GM23338 (cell line): ENCODE data around the gene TECPR2. TPM values are rescaled to one million over a fixed set of nuclear protein-coding genes. Genes with fewer than 3 reads are reported as not detected.

ENCODE experiments used
- ATAC-seq: fragments of 200-7000 bp; cut with Tn5 transposase; 3 replicates; pipeline ENCODE4 v1.9.1; 2020
- DNase-seq: peaks from one replicate; pipeline ENCODE4 v3.0.0-alpha.2; 2015; ENCODE audit warnings: low spot score
- H2AFZ ChIP-seq: fragments of 200-600 bp; sonication (generic); 2 replicates; pipeline ENCODE4 v1.8.0; 2016; ENCODE audit warnings: antibody characterized with exemption, mild to moderate bottlenecking, moderate library complexity
- H3F3A ChIP-seq: fragments of 200-600 bp; sonication (generic); replicated peaks from 2 replicates; pipeline ENCODE4 v1.8.0; 2017; ENCODE audit warnings: antibody characterized with exemption, mixed run types, low read depth
- H3K27ac ChIP-seq: fragments of 200-600 bp; sonication (generic); 2 replicates; pipeline ENCODE4 v1.6.1; 2016; ENCODE audit warnings: low read depth
- H3K27me3 ChIP-seq: fragments of 200-600 bp; sonication (generic); 2 replicates; pipeline ENCODE4 v1.8.0; 2016; ENCODE audit warnings: mild to moderate bottlenecking, mixed run types, moderate library complexity; ENCODE audit not compliant: insufficient read depth
- H3K36me3 ChIP-seq: fragments of 200-600 bp; sonication (generic); 2 replicates; pipeline ENCODE4 v1.8.0; 2016; ENCODE audit warnings: mild to moderate bottlenecking; ENCODE audit not compliant: insufficient read depth
- H3K4me1 ChIP-seq: fragments of 200-600 bp; sonication (generic); 2 replicates; pipeline ENCODE4 v1.8.0; 2016; ENCODE audit warnings: mild to moderate bottlenecking, moderate library complexity; ENCODE audit not compliant: insufficient read depth
- H3K4me2 ChIP-seq: fragments of 200-600 bp; sonication (generic); 2 replicates; pipeline ENCODE4 v1.7.1; 2017; ENCODE audit warnings: mixed run types
- H3K4me3 ChIP-seq: fragments of 200-600 bp; sonication (generic); 2 replicates; pipeline ENCODE4 v1.6.1; 2016; ENCODE audit warnings: mixed run types
- H3K79me2 ChIP-seq: fragments of 200-600 bp; sonication (generic); replicated peaks from 2 replicates; pipeline ENCODE4 v1.8.0; 2017; ENCODE audit warnings: mild to moderate bottlenecking; ENCODE audit not compliant: insufficient read depth
- H3K9me2 ChIP-seq: fragments of 200-600 bp; sonication (generic); 2 replicates; pipeline ENCODE4 v1.8.0; 2017; ENCODE audit not compliant: insufficient read depth
- H4K20me1 ChIP-seq: fragments of 200-600 bp; sonication (generic); replicated peaks from 2 replicates; pipeline ENCODE4 v1.8.0; 2017; ENCODE audit warnings: mild to moderate bottlenecking; ENCODE audit not compliant: insufficient read depth
- H3K27ac Mint-ChIP-seq: 2 replicates; pipeline ENCODE4 v1.8.0; 2020; ENCODE audit warnings: inconsistent platforms, mild to moderate bottlenecking, moderate library complexity, mixed read lengths
- H3K27me3 Mint-ChIP-seq: 3 replicates; pipeline ENCODE4 v1.8.0; 2022; ENCODE audit warnings: low read depth, mild to moderate bottlenecking, moderate library complexity, mixed read lengths, inconsistent platforms; ENCODE audit not compliant: insufficient read depth, poor library complexity
- H3K36me3 Mint-ChIP-seq: 3 replicates; pipeline ENCODE4 v1.8.0; 2021; ENCODE audit warnings: low read depth, mild to moderate bottlenecking, inconsistent platforms, moderate library complexity, mixed read lengths
- H3K4me1 Mint-ChIP-seq: 3 replicates; pipeline ENCODE4 v1.8.0; 2020; ENCODE audit warnings: mild to moderate bottlenecking, inconsistent platforms, mixed read lengths
- H3K4me3 Mint-ChIP-seq: 3 replicates; pipeline ENCODE4 v1.8.0; 2021; ENCODE audit warnings: moderate library complexity, mild to moderate bottlenecking, inconsistent platforms, mixed read lengths
- H3K9me3 Mint-ChIP-seq: 3 replicates; pipeline ENCODE4 v1.8.0; 2020; ENCODE audit warnings: moderate library complexity, mild to moderate bottlenecking, inconsistent platforms, mixed read lengths
- EZH2 ChIP-seq: fragments of 200-600 bp; sonication (generic); IDR thresholded peaks from one replicate; pipeline ENCODE4 v1.8.0; 2017; ENCODE audit warnings: antibody characterized with exemption, mild to moderate bottlenecking, low read depth; ENCODE audit not compliant: unreplicated experiment
- REST ChIP-seq: IDR thresholded peaks from one replicate; pipeline ENCODE4 v1.6.1; 2018; ENCODE audit warnings: antibody characterized with exemption; ENCODE audit not compliant: unreplicated experiment
- ZNF462 ChIP-seq: fragments of 250-450 bp; sonication (Bioruptor Pico); IDR thresholded peaks from 2 replicates; pipeline ENCODE4 v1.5.0; 2020; ENCODE audit warnings: mild to moderate bottlenecking, moderate library complexity
- polyA plus RNA-seq: library from polyadenylated mRNA; unstranded; fragments of >200 nt; fragmentation: Nextera tagmentation; extraction: Ambion mirVana; gene quantifications from 2 replicates; pipeline ENCODE4 v1.2.1, GENCODE V29; 2016
- total RNA-seq: library from RNA; depleted of rRNA; stranded (reverse); fragments of >200 nt; shearing (Covaris generic); gene quantifications from 2 replicates; pipeline ENCODE4 v1.2.3, GENCODE V29; 2014

Gene TECPR2
- total and polyA plus RNA-seq, 2 experiments from 2014 or later, result 4.8 to 20.5 TPM

GRCh38 chr14:102363182-102363943 lies 622 bp downstream of the TECPR2 start (continued):
- no peak for TF ChIP-seq ZNF462 (CRISPR knock-in tag)
- no peak for TF ChIP-seq EZH2

GRCh38 chr14:102370305-102370809 lies 7.6 kb downstream of the TECPR2 start:
- Histone ChIP-seq H3K9me2 (no peaks in the 10 kb centered on the region), H3K4me1 (no peaks in the 10 kb centered on the region), H3K4me3 (no peak overlapping the region), H4K20me1 (peaks cover 8% of the 10 kb centered on the region; the same call in 1 of the 2 replicates), H3K27ac (0 out of 2 replicates have a peak overlapping the region, but pooled peaks have one; percentile 26), H3K4me2 (no peak overlapping the region), H2AFZ (no peak overlapping the region), H3K36me3 (no peaks in the 10 kb centered on the region), H3K27me3 (no peaks in the 10 kb centered on the region), H3F3A (no peaks in the 10 kb centered on the region), H3K79me2 (peaks cover 35% of the 10 kb centered on the region)
- peak overlapping the region; percentile 7; the same call in 1 of the 2 replicates for H3K27ac Mint-ChIP-seq
- H3K9me3 Mint-ChIP-seq, result no peaks in the 10 kb centered on the region
- H3K27me3 Mint-ChIP-seq, result peaks cover 4% of the 10 kb centered on the region
- H3K4me1 Mint-ChIP-seq, result peaks cover 5% of the 10 kb centered on the region; the same call in 2 of the 3 replicates
- no peak for ATAC-seq
- no peak for TF ChIP-seq REST
- H3K4me3 Mint-ChIP-seq, result no peak overlapping the region; the same call in 2 of the 3 replicates
- DNase-seq, result no peak
- no peaks in the 10 kb centered on the region for H3K36me3 Mint-ChIP-seq
